GM10847 (cell line): ENCODE results near the gene TNFAIP3.

Experiments
- POLR2A ChIP-seq: IDR thresholded peaks from 2 replicates; pipeline ENCODE4 v1.6.1; 2011; ENCODE audit not compliant: insufficient read length; ENCODE audit errors: extremely low read depth

TNFAIP3 gene

DNA sequence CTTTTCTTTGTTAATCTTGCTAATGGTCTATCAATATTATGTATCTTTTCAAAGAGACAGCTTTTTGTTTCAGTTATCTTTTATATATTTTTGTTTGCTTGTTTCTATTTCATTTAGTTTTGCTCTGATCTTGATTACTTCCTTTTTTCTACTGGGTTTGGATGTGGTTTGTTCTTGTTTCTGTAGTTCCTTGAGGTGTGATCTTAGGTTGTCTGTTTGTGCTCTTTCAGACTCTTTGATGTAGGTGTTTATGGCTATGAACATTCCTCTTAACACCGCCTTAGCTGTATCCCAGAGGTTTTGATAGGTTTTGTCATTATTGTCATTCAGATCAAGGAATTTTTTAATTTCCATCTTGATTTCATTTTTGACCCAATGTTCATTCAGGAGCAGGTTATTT is 26.8 kb upstream of the TNFAIP3 start:
- TF ChIP-seq POLR2A: no peak

- no peak for TF ChIP-seq POLR2A
These were observed 23.8 kb upstream of the TNFAIP3 start for GRCh38 chr6:137843211-137843610.

DNA sequence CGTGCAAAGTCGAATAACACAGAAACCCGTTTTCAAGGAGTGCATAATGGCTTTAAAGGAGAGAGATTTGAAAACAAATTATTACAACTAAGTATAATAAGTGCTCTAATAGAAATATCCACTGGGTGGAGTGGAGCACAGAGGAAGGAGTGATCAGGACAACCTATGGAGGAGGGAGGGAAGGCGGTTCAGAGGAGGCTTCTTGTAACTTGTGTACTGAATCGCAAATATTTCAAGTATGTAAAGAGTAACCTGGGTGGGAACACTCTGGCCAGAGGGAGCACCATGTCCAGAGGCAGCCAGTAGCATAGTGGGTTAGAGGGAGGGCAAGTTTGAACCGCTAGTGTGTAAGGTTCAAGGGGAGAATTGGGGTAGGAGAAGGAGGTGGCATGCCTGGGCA is 21.6 kb upstream of the TNFAIP3 start:
- TF ChIP-seq POLR2A: no peak

DNA sequence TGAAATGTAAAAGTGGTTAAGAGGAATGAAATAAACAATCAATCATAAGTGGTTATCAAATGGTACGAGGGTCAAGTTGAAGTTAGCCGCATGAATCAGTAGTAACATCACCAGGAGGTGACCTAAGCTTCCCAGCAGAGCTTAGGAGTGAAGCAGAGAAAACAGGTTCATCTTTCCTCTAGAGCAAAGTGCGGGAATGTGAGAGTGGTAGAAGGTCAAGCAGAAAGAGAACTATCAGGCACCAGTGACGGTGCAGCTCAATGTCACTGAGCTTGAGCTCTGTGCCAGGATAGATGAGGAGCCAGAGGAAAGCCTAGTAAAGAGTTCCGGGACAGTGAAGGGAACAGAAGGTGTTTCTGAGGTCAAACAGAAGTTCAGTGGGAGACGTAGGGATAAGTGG is 20.8 kb upstream of the TNFAIP3 start:
- no peak for TF ChIP-seq POLR2A

DNA sequence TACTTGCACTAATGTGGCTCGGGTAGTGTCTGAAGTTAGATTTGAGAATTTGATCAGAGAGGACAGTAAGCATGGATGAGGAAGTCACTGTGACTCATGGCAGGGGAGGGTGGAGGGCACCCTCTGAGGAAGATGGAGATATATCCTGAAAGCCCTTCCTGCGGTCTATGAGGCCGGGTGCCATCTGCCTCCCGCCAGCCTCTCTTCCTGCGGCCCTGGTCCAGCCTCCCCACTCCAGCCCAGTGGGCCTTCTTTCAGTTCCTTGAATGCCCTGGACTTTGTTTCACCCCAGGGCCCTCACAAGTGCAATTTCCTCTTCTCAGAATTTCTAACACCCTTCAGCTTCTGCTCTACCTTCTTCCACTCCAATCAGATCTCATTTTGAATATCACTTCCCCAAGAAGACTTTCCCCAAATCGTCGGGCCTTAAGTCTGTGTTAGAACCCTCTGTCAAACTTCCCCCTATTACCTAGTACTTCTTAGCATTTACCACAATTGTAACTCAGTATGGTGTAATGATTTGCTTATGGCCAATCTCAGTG is 20.2 kb upstream of the TNFAIP3 start:
- TF ChIP-seq POLR2A: no peak

- TF ChIP-seq POLR2A: no peak
These were observed 19.3 kb upstream of the TNFAIP3 start for GRCh38 chr6:137847748-137848147.

GRCh38 chr6:137848672-137849071 is 18.4 kb upstream of the TNFAIP3 start:
- no peak for TF ChIP-seq POLR2A

GRCh38 chr6:137849181-137849980 is 17.7 kb upstream of the TNFAIP3 start:
- no peak for TF ChIP-seq POLR2A

- no peak for TF ChIP-seq POLR2A
These were observed 16.9 kb upstream of the TNFAIP3 start for GRCh38 chr6:137849981-137850714.

- TF ChIP-seq POLR2A: no peak
These were observed 16.1 kb upstream of the TNFAIP3 start for GRCh38 chr6:137850816-137851602.

- no peak for TF ChIP-seq POLR2A
These were observed 15.4 kb upstream of the TNFAIP3 start for GRCh38 chr6:137851669-137852068.

GRCh38 chr6:137852346-137852745 is 14.7 kb upstream of the TNFAIP3 start:
- no peak for TF ChIP-seq POLR2A

GRCh38 chr6:137852811-137853210 is 14.2 kb upstream of the TNFAIP3 start:
- no peak for TF ChIP-seq POLR2A

DNA sequence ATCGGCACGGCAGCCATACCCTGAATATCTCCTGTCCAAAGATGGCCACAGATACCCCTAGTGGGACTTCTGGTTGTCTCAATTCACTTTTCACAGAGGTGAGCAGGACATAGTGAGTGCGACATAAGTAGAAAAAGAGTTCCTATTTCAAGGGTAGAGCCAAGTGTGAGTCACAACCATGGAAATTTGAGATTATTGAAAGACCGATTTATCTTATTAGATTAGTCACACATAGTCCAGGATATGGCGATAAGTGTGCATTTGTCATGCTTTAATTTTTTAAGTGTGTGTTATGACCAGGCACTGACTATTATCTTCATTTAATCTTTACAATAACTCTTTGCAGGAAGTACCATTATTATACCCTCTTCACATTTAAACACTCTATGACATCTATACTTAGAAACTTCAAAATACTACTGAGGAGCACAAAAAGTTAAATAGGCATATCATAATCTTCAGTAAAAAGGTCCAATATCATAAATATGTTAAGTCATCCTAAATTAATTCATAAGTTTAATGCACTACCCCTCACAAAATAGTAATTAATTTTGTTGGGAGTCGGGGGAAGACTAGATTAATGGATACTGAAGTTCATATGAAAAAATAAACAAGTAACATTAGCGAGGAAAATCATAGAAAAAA is 13.4 kb upstream of the TNFAIP3 start:
- no peak for TF ChIP-seq POLR2A

GRCh38 chr6:137856138-137856898 is 10.7 kb upstream of the TNFAIP3 start:
- TF ChIP-seq POLR2A: no peak

DNA sequence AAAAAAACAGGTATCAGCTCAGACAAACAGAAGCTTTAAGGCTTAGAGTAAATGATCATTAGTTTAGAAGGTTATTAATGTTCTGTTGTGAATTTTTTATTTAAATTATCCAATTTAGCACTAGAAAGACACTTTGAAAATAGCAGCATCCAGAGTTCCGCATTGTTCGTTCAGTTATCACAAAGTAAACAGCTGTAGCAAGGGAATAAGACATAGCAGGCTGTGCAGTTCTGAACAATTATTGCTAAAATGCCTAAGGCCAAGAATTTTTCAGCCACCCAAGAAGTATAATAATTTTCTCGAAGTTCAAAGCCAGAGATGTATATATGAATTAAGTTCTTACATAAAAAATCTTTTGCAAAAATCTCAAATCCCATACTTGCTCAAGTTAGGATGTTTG is 8.0 kb upstream of the TNFAIP3 start:
- TF ChIP-seq POLR2A: no peak
